HTERT RPE-1 (cell line): ENCODE measurements around the gene TEX44.

Experiments used
- in situ Hi-C: fragments of 300-500 bp; cut with MboI; formaldehyde crosslinking; loops from 4 replicates; pipeline ENCODE4 v1.14.3; 2020; ENCODE audit warnings: low sequenced_read_pairs

Gene TEX44

DNA sequence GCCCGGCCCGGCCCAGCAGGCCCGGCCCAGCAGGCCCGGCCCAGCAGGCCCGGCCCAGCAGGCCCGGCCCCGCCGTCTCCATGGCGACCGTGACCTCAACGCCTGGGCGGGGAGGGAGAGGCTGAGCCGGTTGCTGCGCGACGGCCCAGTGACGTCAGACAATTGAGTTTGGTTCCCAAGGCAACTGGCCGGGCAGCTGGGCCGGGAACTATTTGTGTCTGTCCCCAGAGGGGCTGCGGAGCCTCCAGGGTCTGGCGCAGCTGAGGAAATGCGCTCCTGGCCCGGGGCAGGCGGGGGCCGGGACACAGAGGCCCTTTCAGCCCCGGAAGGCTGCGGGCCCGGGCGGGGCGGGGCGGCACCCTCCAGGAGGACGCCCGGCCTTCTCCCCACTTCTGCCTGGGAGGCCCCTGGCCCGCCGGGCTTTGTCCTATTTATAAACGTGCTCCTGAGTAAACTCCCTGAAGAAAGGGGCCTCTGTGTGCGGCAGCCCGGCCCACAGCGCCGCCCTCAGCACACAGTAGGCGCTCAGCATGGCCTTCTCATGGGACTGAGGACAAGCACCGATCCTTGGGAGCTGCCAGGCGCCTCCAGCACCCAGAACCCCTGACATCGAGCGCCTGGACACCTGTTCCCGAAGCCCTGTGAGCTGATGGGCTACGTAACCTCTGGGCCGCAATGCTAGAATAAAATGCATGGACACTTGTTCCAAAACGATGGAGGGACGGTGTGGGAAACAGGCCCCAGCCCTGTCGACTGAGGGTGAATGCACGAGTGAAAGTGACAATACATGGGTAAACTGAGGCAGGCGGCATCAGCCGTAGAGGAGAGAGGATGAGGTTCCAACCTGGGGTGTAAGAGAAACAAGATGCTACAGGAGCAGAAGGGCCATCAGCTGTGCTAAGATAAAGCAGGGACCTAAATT lies 12.3 kb downstream of the TEX44 start:
- in situ Hi-C loops = no loop called here

GRCh38 chr2:231605607-231606091 lies 13.0 kb downstream of the TEX44 start:
- in situ Hi-C loops = no loop called here

GRCh38 chr2:231606941-231607340 lies 14.3 kb downstream of the TEX44 start:
- in situ Hi-C loops = no loop called here

DNA sequence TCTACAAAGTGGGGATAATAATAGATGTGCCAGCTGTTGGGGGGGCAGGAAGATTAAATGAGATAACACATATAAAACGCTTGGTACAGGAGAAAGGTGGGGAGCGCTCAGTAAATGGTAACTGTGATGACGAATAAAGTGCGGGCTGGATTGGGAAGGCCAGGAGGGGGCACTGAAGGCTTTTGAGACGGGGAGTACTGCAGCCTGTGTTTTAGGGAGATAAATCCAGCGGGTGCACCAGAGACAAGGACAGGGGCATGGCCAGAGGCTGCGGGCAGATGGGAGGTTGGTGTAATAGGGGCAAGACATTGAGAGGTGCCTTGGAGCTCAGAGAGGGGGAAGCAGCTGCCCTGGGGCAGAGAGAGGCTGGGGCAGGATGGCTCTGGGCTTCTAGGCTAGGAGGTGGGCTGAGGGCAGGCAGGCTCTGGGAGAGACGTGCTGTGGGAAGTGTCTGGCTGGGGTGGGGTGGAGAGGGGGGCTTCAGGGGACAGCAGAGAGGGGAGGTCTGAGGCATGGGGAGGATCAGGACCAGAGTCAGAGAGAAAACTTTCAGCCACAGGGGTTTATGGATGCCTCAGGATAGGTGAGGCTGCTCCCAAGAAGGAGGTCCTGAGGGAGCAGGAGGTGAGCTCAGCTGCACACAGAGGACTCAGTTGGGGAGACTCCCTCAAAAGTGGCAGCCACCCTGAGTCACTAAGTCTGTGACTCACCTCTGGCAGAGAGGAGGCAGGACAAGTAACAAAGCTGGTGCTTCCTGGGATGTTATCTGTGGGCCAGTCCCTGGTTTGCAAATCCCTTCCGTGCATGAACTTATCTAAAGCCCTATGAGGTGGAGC lies 18.8 kb downstream of the TEX44 start:
- in situ Hi-C loops = no loop called here

DNA sequence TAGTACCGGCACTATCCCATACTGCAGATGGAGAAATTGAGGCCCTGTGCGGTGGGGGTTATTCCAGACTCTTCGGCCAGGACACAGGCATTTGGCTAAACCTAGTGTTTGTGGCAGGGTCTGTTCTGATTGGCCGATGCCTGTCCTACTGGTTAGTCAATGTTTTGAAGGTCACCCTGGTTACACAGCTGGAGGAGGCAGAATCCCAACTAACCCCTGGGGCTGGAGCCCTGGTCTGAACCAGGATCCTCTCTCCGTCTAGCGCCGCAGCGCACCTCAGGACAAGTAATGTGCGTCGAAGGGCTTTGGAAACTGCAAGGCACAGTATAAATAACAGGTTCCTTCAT lies 19.4 kb downstream of the TEX44 start:
- in situ Hi-C loops = no loop called here

DNA sequence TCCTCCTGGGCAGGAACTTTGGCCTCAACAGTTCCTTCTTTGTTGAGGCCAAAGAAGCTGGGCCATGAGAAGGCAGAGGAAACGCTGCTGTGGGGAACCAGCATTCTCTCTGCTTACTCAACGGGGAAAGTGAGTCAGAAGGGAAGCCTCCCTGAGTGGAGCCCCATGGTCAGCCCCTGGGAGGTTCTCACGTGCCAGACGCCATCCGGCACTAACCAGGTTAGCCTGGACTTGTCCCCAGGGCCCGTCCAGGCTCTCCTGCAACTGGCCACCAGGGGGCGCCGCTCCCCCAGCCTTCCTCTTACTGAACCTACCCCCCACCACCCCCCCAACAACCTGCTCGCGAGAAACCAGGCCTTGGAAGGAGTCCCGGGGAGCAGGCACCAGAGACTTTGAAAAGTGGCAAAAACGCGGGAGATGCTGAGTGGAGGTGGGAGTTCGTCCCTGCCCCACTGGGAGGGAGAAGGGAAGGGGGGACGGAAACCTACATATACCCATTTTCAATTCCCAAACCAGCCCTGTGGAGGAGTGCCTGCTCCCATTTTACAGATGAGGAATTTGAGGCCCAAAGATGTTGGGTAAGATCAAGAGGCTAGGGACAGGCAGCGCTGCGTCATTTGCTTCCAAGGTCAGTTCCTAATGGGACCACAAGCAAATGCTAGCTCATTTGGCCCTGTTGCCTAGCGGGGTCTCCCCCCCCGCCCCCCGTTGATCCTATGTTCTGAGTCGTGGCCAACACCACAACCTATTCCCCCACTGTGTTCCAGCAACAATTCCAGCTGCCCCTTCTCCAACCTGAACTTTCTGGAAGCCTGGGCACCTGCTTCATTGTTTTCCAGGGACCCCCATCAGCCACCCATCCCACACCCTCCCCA lies 20.0 kb downstream of the TEX44 start:
- in situ Hi-C loops = no loop called here

- in situ Hi-C loops = no loop called here
Measured at GRCh38 chr2:231613331-231613662, 20.6 kb downstream of the TEX44 start.

DNA sequence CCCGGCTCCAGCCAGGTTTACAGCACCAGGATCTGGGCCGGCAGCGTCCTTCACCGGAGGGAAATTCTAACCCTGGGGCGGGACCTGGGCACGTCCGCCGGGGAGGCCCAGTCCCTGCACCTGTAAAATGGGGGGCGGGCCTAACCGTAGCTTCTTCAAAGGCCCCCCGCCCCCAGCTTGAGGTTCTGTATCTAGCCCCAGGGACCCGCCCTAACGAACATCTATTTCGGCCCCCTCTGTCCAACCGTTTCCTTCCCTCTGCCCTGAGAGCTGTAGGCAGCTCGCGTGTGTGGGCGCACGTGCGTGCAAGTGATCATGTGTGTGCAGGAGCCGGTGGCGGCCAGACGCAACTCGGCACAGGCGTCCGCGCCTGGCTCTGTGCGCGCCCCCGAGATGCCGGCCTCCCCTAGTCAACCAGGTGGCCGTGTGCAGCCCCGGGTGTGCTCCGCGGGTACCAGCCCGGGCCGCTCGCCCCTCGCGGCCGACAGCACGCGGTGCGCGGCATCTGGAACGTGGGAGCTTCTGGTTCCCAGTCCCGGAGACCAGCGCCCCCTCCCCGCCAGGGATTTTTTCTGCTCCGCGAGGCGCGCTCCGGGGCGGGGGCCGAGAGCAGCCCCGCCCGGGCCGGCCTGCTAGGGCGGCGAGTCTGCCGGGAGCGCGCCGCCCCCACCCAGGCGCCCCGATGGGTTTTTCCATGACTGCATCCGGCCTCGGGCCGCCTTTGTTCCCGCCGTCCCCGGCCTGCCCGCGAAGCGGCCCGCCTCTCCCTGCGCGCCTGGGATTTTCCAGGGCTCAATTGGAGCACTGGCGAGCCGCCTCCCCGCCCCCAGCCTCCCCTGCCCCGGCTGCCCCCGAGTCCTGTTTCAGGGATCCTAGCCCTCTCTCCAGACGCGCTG lies 21.2 kb downstream of the TEX44 start:
- in situ Hi-C loops = no loop called here

GRCh38 chr2:231614559-231615057 lies 21.9 kb downstream of the TEX44 start:
- in situ Hi-C loops = no loop called here

DNA sequence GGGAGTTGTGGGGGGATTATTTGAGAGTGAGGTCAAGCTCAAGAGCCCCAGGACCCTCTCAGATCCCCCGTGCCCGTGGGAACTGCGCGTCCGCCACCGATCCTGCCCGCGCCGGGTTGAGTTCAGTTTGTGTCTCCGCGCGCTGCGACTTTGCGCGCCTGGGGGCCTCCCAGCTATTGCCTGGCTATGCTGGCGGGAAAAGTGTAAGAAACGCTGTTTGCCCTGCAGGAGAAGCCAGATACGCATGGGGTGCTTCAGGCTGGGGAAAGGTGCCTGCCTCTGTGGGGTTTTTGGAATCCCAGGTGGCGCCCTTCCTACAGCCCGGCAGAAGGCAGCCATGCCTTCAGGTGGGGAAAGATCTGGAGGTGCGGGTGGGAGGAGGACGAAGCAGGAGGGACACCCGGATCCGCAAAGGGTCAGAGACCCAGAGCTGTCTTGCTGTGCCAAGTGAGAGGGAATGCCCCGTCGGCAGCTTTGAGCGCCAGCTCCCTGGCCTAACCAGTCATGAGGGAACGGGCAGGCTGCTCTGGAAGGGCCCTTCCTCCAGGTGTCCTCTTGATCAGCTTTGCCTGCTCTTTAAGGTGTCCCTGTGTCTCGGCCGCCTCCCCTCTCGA lies 22.5 kb downstream of the TEX44 start:
- in situ Hi-C loops = no loop called here

- in situ Hi-C loops = no loop called here
Measured at GRCh38 chr2:231616296-231616695, 23.6 kb downstream of the TEX44 start.

- in situ Hi-C loops = no loop called here
Measured at GRCh38 chr2:231617059-231617926, 24.6 kb downstream of the TEX44 start.

- in situ Hi-C loops = no loop called here
Measured at GRCh38 chr2:231621051-231621879, 28.6 kb downstream of the TEX44 start.

DNA sequence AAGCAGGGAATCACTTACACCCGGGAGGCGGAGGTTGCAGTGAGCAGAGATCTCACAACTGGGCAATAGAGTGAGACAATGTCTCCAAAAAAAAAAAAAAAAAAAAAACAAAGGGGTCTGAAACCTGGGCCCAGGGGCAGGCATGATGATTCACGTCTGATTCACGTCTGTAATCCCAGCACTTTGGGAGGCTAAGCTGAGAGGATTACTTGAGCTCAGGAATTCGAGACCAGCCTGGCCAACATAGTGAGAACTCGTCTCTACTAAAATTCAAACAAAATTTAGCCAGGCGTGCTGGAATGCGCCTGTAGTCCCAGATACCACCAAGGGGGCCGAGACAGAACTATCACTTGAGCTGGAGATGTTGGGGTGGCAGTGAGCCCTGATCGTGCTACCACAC lies 30.3 kb downstream of the TEX44 start:
- in situ Hi-C loops = no loop called here

- in situ Hi-C loops = no loop called here
Measured at GRCh38 chr2:231626449-231626848, 33.8 kb downstream of the TEX44 start.

GRCh38 chr2:231627384-231628120 lies 34.9 kb downstream of the TEX44 start:
- in situ Hi-C loops = no loop called here
